Keratinocyte (primary cell): ENCODE measurements around the gene KAT2B. TPM values are rescaled to one million over a fixed set of nuclear protein-coding genes. Genes with fewer than 3 reads are reported as not detected.

Source experiments
- DNase-seq: peaks from one replicate; pipeline ENCODE4 v3.0.0-alpha.2; 2011; ENCODE audit warnings: low read depth, missing footprints, low spot score
- FAIRE-seq: peaks from 2 replicates; lab custom pipeline; 2011; peaks lifted over from hg19 to GRCh38; lab: Jason Lieb, UNC
- H2AFZ ChIP-seq: 2 replicates; pipeline ENCODE4 v1.6.0; 2012; ENCODE audit warnings: low read length, control low read depth, inconsistent platforms; ENCODE audit not compliant: control insufficient read depth
- H3K27ac ChIP-seq: 2 replicates; pipeline ENCODE4 v1.5.1; 2011; ENCODE audit warnings: low read length; ENCODE audit not compliant: control insufficient read depth, insufficient read depth
- H3K27me3 ChIP-seq: 3 replicates; pipeline ENCODE4 v1.6.0; 2011; ENCODE audit warnings: low read length; ENCODE audit not compliant: control insufficient read depth, insufficient read depth; ENCODE audit errors: extremely low read depth
- H3K36me3 ChIP-seq, 2 experiments: 2 replicates in 1 of 2; 3 replicates in 1 of 2; pipeline ENCODE4 v1.5.1; 2011; ENCODE audit warnings: low read length in 2 of 2, mild to moderate bottlenecking in 1 of 2; ENCODE audit not compliant: control insufficient read depth in 2 of 2, insufficient read depth in 2 of 2; ENCODE audit errors: extremely low read depth in 1 of 2
- H3K4me1 ChIP-seq: 3 replicates; pipeline ENCODE4 v1.5.1; 2011; ENCODE audit warnings: low read length; ENCODE audit not compliant: control insufficient read depth, insufficient read depth; ENCODE audit errors: extremely low read depth
- H3K4me2 ChIP-seq: 3 replicates; pipeline ENCODE4 v1.6.0; 2011; ENCODE audit warnings: low read depth, low read length; ENCODE audit not compliant: control insufficient read depth, insufficient read depth; ENCODE audit errors: extremely low read depth
- H3K4me3 ChIP-seq, 3 experiments: fragments of 200-600 bp in 1 of 3; sonication (generic) in 1 of 3; 2 replicates in 2 of 3; 3 replicates in 1 of 3; pipeline ENCODE4 v1.5.1; 2011 to 2016; ENCODE audit warnings: low read length in 3 of 3, mild to moderate bottlenecking in 3 of 3, control low read depth in 2 of 3, inconsistent platforms in 1 of 3, low read depth in 1 of 3, mixed read lengths in 1 of 3, mixed run types in 1 of 3, moderate library complexity in 1 of 3; ENCODE audit not compliant: control insufficient read depth in 2 of 3, insufficient read depth in 2 of 3; ENCODE audit errors: extremely low read depth in 1 of 3
- H3K79me2 ChIP-seq: 2 replicates; pipeline ENCODE4 v1.6.0; 2012; ENCODE audit warnings: low read length; ENCODE audit not compliant: control insufficient read depth, insufficient read depth
- H3K9ac ChIP-seq: 3 replicates; pipeline ENCODE4 v1.6.0; 2011; ENCODE audit warnings: low read length; ENCODE audit not compliant: control insufficient read depth, insufficient read depth; ENCODE audit errors: extremely low read depth
- H3K9me1 ChIP-seq: 3 replicates; pipeline ENCODE4 v1.6.0; 2011; ENCODE audit warnings: low read length; ENCODE audit not compliant: control insufficient read depth, insufficient read depth; ENCODE audit errors: extremely low read depth
- H3K9me3 ChIP-seq: 2 replicates; pipeline ENCODE4 v1.5.1; 2012; ENCODE audit warnings: low read depth, low read length; ENCODE audit not compliant: control insufficient read depth
- H4K20me1 ChIP-seq: 3 replicates; pipeline ENCODE4 v1.6.0; 2011; ENCODE audit warnings: low read length; ENCODE audit not compliant: control insufficient read depth, insufficient read depth; ENCODE audit errors: extremely low read depth
- CTCF ChIP-seq, 3 experiments: IDR thresholded peaks in 1 of 3; conservative IDR thresholded peaks in 1 of 3; optimal IDR thresholded peaks in 1 of 3; 2 replicates in 2 of 3; 3 replicates in 1 of 3; pipeline versions ENCODE3 to v1.5.1; 2011; ENCODE audit warnings: low read length in 3 of 3, mild to moderate bottlenecking in 3 of 3, moderate library complexity in 2 of 3, control low read depth in 1 of 3, inconsistent platforms in 1 of 3; ENCODE audit not compliant: insufficient read depth in 2 of 3; ENCODE audit errors: extremely low read depth in 1 of 3
- EZH2 ChIP-seq: IDR thresholded peaks from one replicate; pipeline ENCODE4 v1.6.1; 2012; ENCODE audit warnings: inconsistent platforms, mild to moderate bottlenecking, low read length, moderate library complexity
- dilution Hi-C: fragments of 300-500 bp; cut with MboI; formaldehyde crosslinking; loops from one replicate; pipeline ENCODE4 v1.7.0; 2020; ENCODE audit warnings: low sequenced_read_pairs; ENCODE audit not compliant: extremely low pct_ligation_motif_present
- polyA plus RNA-seq, 5 experiments: library from polyadenylated mRNA; depleted of rRNA in 3 of 5; stranded (reverse) in 3 of 5; stranded (forward) in 1 of 5; unstranded in 1 of 5; fragments of >200 nt; gene quantifications; 1 replicate in 1 of 5; 2 replicates in 3 of 5; 3 replicates in 1 of 5; pipeline versions ENCODE4 v1.2.1 to v1.2.3, GENCODE V29; 2011 to 2012; ENCODE audit warnings: missing spikeins in 2 of 5, low read depth in 1 of 5, low replicate concordance in 1 of 5

Gene KAT2B
- polyA plus RNA-seq, 1 donor (not counting 4 experiments of a cell fraction or from before 2014, with no cell fraction given) = 4.6 TPM

DNA sequence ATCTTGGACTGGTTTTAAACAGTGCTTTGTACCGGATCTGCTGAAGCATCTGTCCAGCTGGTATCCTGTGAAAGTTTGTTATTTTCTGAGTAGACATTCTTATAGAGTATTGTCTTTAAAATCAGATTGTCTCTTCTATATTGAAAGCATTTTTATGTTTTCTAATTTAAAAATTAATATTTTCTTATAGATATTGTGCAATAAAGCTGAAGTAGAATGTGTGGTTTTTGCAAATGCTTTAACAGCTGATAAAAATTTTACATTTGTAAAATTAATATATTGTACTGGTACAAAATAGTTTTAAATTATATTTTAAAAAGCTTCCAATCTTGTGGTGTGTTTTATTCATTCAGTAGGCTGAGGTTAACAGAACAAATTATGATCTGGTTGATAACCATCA, 113.8 kb downstream of the KAT2B start:
- TF ChIP-seq EZH2 (no peak), CTCF (optimal IDR thresholded peaks at IDR 0.05 in 1 of 3, IDR thresholded peaks at IDR 0.05 in 1 of 3, conservative IDR thresholded peaks at IDR 0.05 in 1 of 3; ENCODE audit: extremely low read depth in 1 of 3, insufficient read depth in 2 of 3, low read length in 3 of 3) (no peak)
- no peak for DNase-seq
- FAIRE-seq = no peak
- H3K4me1 ChIP-seq = no peaks in the 10 kb centered on the region
- no peak overlapping the region for H2AFZ ChIP-seq
- no peaks in the 10 kb centered on the region for H3K9me1 ChIP-seq
- no peak overlapping the region for H3K4me3 ChIP-seq
- no peaks in the 10 kb centered on the region for H3K36me3 ChIP-seq
- no peak overlapping the region for H3K9ac ChIP-seq
- no peaks in the 10 kb centered on the region for H3K27me3 ChIP-seq
- dilution Hi-C loops = no loop called here
- H3K4me2 ChIP-seq = no peak overlapping the region
- H3K79me2 ChIP-seq = no peaks in the 10 kb centered on the region
- no peaks in the 10 kb centered on the region for H3K9me3 ChIP-seq
- H3K27ac ChIP-seq = no peak overlapping the region
- no peaks in the 10 kb centered on the region for H4K20me1 ChIP-seq

DNA sequence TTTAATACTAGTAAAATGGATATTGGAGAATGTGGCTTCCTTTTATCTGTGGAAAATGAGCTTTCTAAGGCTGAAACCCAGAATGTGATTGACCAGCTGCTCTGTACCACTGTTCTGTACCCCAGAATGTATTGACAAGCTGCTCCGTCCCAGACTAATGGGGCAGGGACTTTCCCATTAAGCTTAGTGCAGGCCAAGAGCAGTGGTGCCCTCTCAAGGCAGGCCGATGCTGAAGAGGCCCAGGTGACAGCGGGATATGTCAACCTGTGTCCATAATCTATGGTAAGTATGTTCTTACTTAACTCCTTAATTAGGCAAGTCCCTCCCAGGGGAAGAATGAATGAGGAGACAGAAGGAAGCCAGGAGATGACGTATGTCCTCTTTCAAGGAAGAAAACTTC, 114.7 kb downstream of the KAT2B start:
- dilution Hi-C loops = no loop called here
- no peak for TF ChIP-seq EZH2
- peak in 1 of 3 experiments; percentile 28 for TF ChIP-seq CTCF (optimal IDR thresholded peaks at IDR 0.05 in 1 of 3, IDR thresholded peaks at IDR 0.05 in 1 of 3, conservative IDR thresholded peaks at IDR 0.05 in 1 of 3; ENCODE audit: extremely low read depth in 1 of 3, insufficient read depth in 2 of 3, low read length in 3 of 3)
- no peak overlapping the region for H2AFZ ChIP-seq
- H3K79me2 ChIP-seq = no peaks in the 10 kb centered on the region
- H3K4me2 ChIP-seq = no peak overlapping the region
- no peaks in the 10 kb centered on the region for H4K20me1 ChIP-seq
- no peaks in the 10 kb centered on the region for H3K27me3 ChIP-seq
- no peaks in the 10 kb centered on the region for H3K9me1 ChIP-seq
- H3K9ac ChIP-seq = no peak overlapping the region
- no peak for FAIRE-seq
- no peak overlapping the region for H3K4me3 ChIP-seq
- no peaks in the 10 kb centered on the region for H3K9me3 ChIP-seq
- no peak overlapping the region for H3K27ac ChIP-seq
- no peak for DNase-seq
- no peaks in the 10 kb centered on the region for H3K36me3 ChIP-seq
- H3K4me1 ChIP-seq = no peaks in the 10 kb centered on the region
